Suprapubic skin (tissue), 3 donors: Measurements from ENCODE around the gene MCF2L2.

Experiments
- EP300 ChIP-seq: sonication (generic); formaldehyde crosslinking; IDR thresholded peaks from one replicate; pipeline ENCODE4 v1.6.1; 2017; ENCODE audit warnings: antibody characterized with exemption
- TF ChIP-seq, protein P1 (sequence below), 2 donors: fragments of 200-600 bp in 1 of 2; fragments of 450-650 bp in 1 of 2; sonication (generic) in 1 of 2; IDR thresholded peaks; one replicate each; pipeline ENCODE4 v1.5.1; 2016 to 2019; ENCODE audit warnings: antibody characterized with exemption in 2 of 2, mild to moderate bottlenecking in 1 of 2, moderate library complexity in 1 of 2

DNA sequence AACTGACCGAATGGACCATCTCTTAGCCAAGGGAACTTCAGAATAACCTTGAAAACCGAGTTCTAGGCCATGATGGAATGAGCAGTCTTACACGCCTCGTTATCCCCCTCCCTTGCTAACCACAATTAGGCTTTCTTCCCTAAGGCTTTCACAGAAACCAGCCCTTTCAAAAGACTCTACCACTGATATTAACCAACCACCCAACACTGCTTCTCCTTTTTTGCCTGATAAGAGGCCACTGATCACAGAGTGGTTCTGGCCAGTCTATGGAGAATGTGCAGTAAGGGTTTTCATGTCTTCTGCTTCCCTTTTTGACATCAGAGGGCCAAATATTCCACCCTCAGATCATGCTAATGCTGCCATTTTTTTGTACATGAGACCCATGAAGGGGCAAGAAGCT is 59.3 kb downstream of the MCF2L2 start:
- TF ChIP-seq EP300, result no peak
- TF ChIP-seq, protein P1, sequence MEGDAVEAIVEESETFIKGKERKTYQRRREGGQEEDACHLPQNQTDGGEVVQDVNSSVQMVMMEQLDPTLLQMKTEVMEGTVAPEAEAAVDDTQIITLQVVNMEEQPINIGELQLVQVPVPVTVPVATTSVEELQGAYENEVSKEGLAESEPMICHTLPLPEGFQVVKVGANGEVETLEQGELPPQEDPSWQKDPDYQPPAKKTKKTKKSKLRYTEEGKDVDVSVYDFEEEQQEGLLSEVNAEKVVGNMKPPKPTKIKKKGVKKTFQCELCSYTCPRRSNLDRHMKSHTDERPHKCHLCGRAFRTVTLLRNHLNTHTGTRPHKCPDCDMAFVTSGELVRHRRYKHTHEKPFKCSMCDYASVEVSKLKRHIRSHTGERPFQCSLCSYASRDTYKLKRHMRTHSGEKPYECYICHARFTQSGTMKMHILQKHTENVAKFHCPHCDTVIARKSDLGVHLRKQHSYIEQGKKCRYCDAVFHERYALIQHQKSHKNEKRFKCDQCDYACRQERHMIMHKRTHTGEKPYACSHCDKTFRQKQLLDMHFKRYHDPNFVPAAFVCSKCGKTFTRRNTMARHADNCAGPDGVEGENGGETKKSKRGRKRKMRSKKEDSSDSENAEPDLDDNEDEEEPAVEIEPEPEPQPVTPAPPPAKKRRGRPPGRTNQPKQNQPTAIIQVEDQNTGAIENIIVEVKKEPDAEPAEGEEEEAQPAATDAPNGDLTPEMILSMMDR (IDR thresholded peaks at IDR 0.05), result no peak
